ENCODE measurements around the gene UBALD2. TPM values are rescaled to one million over a fixed set of nuclear protein-coding genes. Genes with fewer than 3 reads are reported as not detected.

Gene UBALD2
- total RNA-seq, 1 experiment from 2014 or later: 30.3 TPM

GRCh38 chr17:76263896-76264295 is 1.3 kb upstream of the UBALD2 start:
- Mint-ChIP-seq H3K4me1 (peaks cover 37% of the 10 kb centered on the region), H3K27me3 (ENCODE audit: low read depth) (no peaks in the 10 kb centered on the region), H3K9me3 (no peaks in the 10 kb centered on the region), H3K36me3 (peaks cover 7% of the 10 kb centered on the region; the same call in 1 of the 2 replicates), H3K27ac (no peak overlapping the region), H3K4me3 (no peak overlapping the region)
- CTCF ChIA-PET: interaction anchor here (0.8 to 8.0 kb wide), 9 partner anchors 10 to 250 kb away, joined by 3 to 70 read pairs (median 4); no protein-coding TSS in a partner anchor
- POLR2A ChIA-PET: interaction anchor here (1.0 kb wide), 1 partner anchor 17 kb away, joined by 3 read pairs; no protein-coding TSS in a partner anchor
- ATAC-seq: no peak
- DNase-seq (ENCODE audit: low spot score): no peak
- TF ChIP-seq AR (CRISPR knock-in tag; IDR thresholded peaks at IDR 0.05) (no peak), ZNF138 (CRISPR knock-in tag; conservative IDR thresholded peaks at IDR 0.05) (no peak), TEAD4 (CRISPR knock-in tag; IDR thresholded peaks at IDR 0.05) (no peak), FOXP1 (CRISPR knock-in tag; IDR thresholded peaks at IDR 0.05; ENCODE audit: borderline replicate concordance) (no peak), NR3C1 (CRISPR knock-in tag; conservative IDR thresholded peaks at IDR 0.05; ENCODE audit: low read depth) (no peak), GTF2I (CRISPR knock-in tag; conservative IDR thresholded peaks at IDR 0.05) (no peak), ETV6 (CRISPR knock-in tag; IDR thresholded peaks at IDR 0.05) (no peak), ELF4 (CRISPR knock-in tag; IDR thresholded peaks at IDR 0.05; ENCODE audit: low read depth) (no peak), NR2C2 (CRISPR knock-in tag; IDR thresholded peaks at IDR 0.05) (no peak), MYBL2 (CRISPR knock-in tag; IDR thresholded peaks at IDR 0.05) (no peak), ATF6 (CRISPR knock-in tag; IDR thresholded peaks at IDR 0.05) (no peak), ZBTB21 (CRISPR knock-in tag; IDR thresholded peaks at IDR 0.05; ENCODE audit: borderline replicate concordance) (no peak), E2F4 (CRISPR knock-in tag; IDR thresholded peaks at IDR 0.05; ENCODE audit: borderline replicate concordance, low read depth) (no peak), FOXK1 (CRISPR knock-in tag; IDR thresholded peaks at IDR 0.05) (no peak)
- TF ChIP-seq, protein P1, sequence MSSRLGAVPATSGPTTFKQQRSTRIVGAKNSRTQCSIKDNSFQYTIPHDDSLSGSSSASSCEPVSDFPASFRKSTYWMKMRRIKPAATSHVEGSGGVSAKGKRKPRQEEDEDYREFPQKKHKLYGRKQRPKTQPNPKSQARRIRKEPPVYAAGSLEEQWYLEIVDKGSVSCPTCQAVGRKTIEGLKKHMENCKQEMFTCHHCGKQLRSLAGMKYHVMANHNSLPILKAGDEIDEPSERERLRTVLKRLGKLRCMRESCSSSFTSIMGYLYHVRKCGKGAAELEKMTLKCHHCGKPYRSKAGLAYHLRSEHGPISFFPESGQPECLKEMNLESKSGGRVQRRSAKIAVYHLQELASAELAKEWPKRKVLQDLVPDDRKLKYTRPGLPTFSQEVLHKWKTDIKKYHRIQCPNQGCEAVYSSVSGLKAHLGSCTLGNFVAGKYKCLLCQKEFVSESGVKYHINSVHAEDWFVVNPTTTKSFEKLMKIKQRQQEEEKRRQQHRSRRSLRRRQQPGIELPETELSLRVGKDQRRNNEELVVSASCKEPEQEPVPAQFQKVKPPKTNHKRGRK (CRISPR knock-in tag; IDR thresholded peaks at IDR 0.05; ENCODE audit: borderline replicate concordance): no peak

DNA sequence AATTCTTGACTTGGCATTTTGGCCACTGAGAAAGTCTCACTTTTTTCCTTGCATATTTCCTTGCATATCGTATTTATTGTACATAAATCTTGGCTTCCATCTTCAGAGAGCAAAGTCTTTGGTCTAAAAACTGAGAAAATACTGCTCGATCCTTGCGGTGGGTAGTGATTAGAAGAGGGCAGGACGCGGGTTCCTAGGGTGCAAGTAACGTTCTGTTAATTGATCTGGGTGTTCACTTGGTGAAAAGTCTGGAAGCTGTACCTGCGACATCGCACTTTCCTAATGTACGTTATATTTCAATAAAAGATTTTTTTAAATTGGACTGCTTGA is 758 bp upstream of the UBALD2 start:
- Mint-ChIP-seq H3K9me3 (no peaks in the 10 kb centered on the region), H3K4me1 (peaks cover 42% of the 10 kb centered on the region), H3K36me3 (peaks cover 7% of the 10 kb centered on the region; the same call in 1 of the 2 replicates), H3K27me3 (ENCODE audit: low read depth) (no peaks in the 10 kb centered on the region), H3K27ac (peak overlapping the region; percentile 80), H3K4me3 (peak overlapping the region; percentile 49)
- CTCF ChIA-PET: interaction anchor here (0.7 to 8.0 kb wide), 19 partner anchors 16 to 409 kb away, joined by 3 to 70 read pairs (median 4); partner anchors contain the start of gene WBP2
- DNase-seq (ENCODE audit: low spot score) (no peak), ATAC-seq (no peak)
- POLR2A ChIA-PET: interaction anchor here (0.6 to 1.0 kb wide), 3 partner anchors 10 to 129 kb away, joined by 3 to 4 read pairs (median 3); no protein-coding TSS in a partner anchor
- TF ChIP-seq, protein P2, sequence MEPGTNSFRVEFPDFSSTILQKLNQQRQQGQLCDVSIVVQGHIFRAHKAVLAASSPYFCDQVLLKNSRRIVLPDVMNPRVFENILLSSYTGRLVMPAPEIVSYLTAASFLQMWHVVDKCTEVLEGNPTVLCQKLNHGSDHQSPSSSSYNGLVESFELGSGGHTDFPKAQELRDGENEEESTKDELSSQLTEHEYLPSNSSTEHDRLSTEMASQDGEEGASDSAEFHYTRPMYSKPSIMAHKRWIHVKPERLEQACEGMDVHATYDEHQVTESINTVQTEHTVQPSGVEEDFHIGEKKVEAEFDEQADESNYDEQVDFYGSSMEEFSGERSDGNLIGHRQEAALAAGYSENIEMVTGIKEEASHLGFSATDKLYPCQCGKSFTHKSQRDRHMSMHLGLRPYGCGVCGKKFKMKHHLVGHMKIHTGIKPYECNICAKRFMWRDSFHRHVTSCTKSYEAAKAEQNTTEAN (CRISPR knock-in tag; IDR thresholded peaks at IDR 0.05): no peak
- TF ChIP-seq CREB1 (CRISPR knock-in tag; IDR thresholded peaks at IDR 0.05) (no peak), ETV6 (CRISPR knock-in tag; IDR thresholded peaks at IDR 0.05) (no peak), STAT6 (CRISPR knock-in tag; conservative IDR thresholded peaks at IDR 0.05; ENCODE audit: low read depth) (no peak), ZMAT4 (CRISPR knock-in tag; IDR thresholded peaks at IDR 0.05) (no peak)
- TF ChIP-seq, protein P3, sequence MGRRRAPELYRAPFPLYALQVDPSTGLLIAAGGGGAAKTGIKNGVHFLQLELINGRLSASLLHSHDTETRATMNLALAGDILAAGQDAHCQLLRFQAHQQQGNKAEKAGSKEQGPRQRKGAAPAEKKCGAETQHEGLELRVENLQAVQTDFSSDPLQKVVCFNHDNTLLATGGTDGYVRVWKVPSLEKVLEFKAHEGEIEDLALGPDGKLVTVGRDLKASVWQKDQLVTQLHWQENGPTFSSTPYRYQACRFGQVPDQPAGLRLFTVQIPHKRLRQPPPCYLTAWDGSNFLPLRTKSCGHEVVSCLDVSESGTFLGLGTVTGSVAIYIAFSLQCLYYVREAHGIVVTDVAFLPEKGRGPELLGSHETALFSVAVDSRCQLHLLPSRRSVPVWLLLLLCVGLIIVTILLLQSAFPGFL (CRISPR knock-in tag; IDR thresholded peaks at IDR 0.05; ENCODE audit: borderline replicate concordance): no peak
